GM12801 (cell line): ENCODE data around the gene MEST.

Experiments used
- TF ChIP-seq, protein P1 (sequence below): IDR thresholded peaks from one replicate; pipeline ENCODE4 v1.5.1; 2011; ENCODE audit warnings: control low read depth; ENCODE audit not compliant: insufficient read length; ENCODE audit errors: extremely low read depth

Gene MEST

DNA sequence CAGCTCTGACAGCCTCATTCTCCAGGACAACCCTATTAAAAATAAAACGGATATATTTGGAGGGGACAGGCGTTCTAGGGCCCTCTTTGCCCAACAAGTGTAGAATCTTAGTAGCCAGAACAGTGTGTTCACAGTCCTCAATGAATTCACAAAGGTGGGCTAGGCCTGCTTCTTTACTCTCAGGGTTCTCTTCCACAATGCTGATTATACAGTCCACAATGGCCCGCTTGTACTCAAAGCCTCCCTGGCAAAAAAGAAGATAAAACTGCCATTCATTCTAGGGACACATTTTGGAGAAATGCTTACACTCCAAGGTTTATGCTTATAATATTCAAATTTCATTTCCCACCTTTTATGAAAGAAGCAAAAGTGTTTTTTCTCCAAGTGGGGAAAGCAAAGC lies 62.6 kb downstream of the MEST start:
- TF ChIP-seq, protein P1, sequence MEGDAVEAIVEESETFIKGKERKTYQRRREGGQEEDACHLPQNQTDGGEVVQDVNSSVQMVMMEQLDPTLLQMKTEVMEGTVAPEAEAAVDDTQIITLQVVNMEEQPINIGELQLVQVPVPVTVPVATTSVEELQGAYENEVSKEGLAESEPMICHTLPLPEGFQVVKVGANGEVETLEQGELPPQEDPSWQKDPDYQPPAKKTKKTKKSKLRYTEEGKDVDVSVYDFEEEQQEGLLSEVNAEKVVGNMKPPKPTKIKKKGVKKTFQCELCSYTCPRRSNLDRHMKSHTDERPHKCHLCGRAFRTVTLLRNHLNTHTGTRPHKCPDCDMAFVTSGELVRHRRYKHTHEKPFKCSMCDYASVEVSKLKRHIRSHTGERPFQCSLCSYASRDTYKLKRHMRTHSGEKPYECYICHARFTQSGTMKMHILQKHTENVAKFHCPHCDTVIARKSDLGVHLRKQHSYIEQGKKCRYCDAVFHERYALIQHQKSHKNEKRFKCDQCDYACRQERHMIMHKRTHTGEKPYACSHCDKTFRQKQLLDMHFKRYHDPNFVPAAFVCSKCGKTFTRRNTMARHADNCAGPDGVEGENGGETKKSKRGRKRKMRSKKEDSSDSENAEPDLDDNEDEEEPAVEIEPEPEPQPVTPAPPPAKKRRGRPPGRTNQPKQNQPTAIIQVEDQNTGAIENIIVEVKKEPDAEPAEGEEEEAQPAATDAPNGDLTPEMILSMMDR = no peak
